Loucy (cell line): Measurements from ENCODE around the gene PMEPA1.

Experiments
- H2AFZ ChIP-seq: fragments of 200-600 bp; sonication (generic); 2 replicates; pipeline ENCODE4 v1.6.0; 2016; ENCODE audit warnings: antibody characterized with exemption, mild to moderate bottlenecking, low read length, moderate library complexity
- H3F3A ChIP-seq: fragments of 200-600 bp; 2 replicates; pipeline ENCODE4 v1.6.0; 2016; ENCODE audit warnings: antibody characterized with exemption, low read depth, mild to moderate bottlenecking
- H3K27me3 ChIP-seq: fragments of 200-600 bp; sonication (generic); 2 replicates; pipeline ENCODE4 v1.6.1; 2014; ENCODE audit warnings: low read length, mild to moderate bottlenecking; ENCODE audit not compliant: insufficient read depth, poor library complexity, severe bottlenecking
- H3K36me3 ChIP-seq: fragments of 200-600 bp; sonication (generic); 2 replicates; pipeline ENCODE4 v1.6.1; 2016; ENCODE audit warnings: low read length; ENCODE audit not compliant: insufficient read depth
- H3K4me1 ChIP-seq: fragments of 200-600 bp; sonication (generic); 2 replicates; pipeline ENCODE4 v1.5.1; 2014; ENCODE audit warnings: low read length, mild to moderate bottlenecking; ENCODE audit not compliant: insufficient read depth, poor library complexity, severe bottlenecking
- H3K4me2 ChIP-seq: fragments of 200-600 bp; sonication (generic); 2 replicates; pipeline ENCODE4 v1.6.0; 2014; ENCODE audit warnings: antibody characterized with exemption, low read length, low read depth, mild to moderate bottlenecking; ENCODE audit not compliant: poor library complexity, severe bottlenecking
- H3K4me3 ChIP-seq: fragments of 200-600 bp; sonication (generic); 2 replicates; pipeline ENCODE4 v1.5.1; 2014; ENCODE audit warnings: low read length, mild to moderate bottlenecking, mixed read lengths; ENCODE audit not compliant: poor library complexity, severe bottlenecking
- H3K79me2 ChIP-seq: fragments of 200-600 bp; sonication (generic); 2 replicates; pipeline ENCODE4 v1.6.1; 2014; ENCODE audit warnings: low read length; ENCODE audit not compliant: insufficient read depth
- H3K9ac ChIP-seq: fragments of 200-600 bp; sonication (generic); 2 replicates; pipeline ENCODE4 v1.6.0; 2014; ENCODE audit warnings: mild to moderate bottlenecking, low read depth, low read length, moderate library complexity; ENCODE audit not compliant: poor library complexity, severe bottlenecking
- H3K9me2 ChIP-seq: fragments of 200-600 bp; sonication (generic); replicated peaks from 2 replicates; pipeline ENCODE4 v1.6.1; 2016; ENCODE audit warnings: low read depth, low read length, mixed read lengths
- H3K9me3 ChIP-seq: fragments of 200-600 bp; sonication (generic); 2 replicates; pipeline ENCODE4 v1.6.1; 2014; ENCODE audit warnings: mild to moderate bottlenecking, antibody characterized with exemption, low read length, low read depth; ENCODE audit not compliant: insufficient read depth
- H4K20me1 ChIP-seq: fragments of 200-600 bp; sonication (generic); 2 replicates; pipeline ENCODE4 v1.6.0; 2014; ENCODE audit warnings: antibody characterized with exemption, low read length, mild to moderate bottlenecking; ENCODE audit not compliant: insufficient read depth, poor library complexity, severe bottlenecking
- CTCF ChIP-seq: fragments of 200-600 bp; sonication (generic); conservative IDR thresholded peaks from 2 replicates; pipeline ENCODE4 v1.5.1; 2014; ENCODE audit warnings: mild to moderate bottlenecking, antibody characterized with exemption, low read length
- EZH2phosphoT487 ChIP-seq: fragments of 200-600 bp; IDR thresholded peaks from 2 replicates; pipeline ENCODE4 v1.6.1; 2018; ENCODE audit warnings: antibody characterized with exemption, mild to moderate bottlenecking, moderate library complexity, borderline replicate concordance

PMEPA1 gene

GRCh38 chr20:57712341-57712740 is 2.5 kb upstream of the PMEPA1 start:
- Histone ChIP-seq H3K9me3 (no peaks in the 10 kb centered on the region), H4K20me1 (peaks cover 11% of the 10 kb centered on the region), H3F3A (no peaks in the 10 kb centered on the region), H3K4me3 (no peak overlapping the region), H3K9me2 (no peaks in the 10 kb centered on the region), H3K4me2 (no peak overlapping the region), H3K9ac (no peak overlapping the region), H3K36me3 (no peaks in the 10 kb centered on the region), H3K79me2 (peaks cover 17% of the 10 kb centered on the region; the same call in 1 of the 2 replicates), H3K27me3 (no peaks in the 10 kb centered on the region), H3K4me1 (peaks cover 3% of the 10 kb centered on the region), H2AFZ (no peak overlapping the region)
- TF ChIP-seq EZH2phosphoT487 (no peak), CTCF (no peak)

GRCh38 chr20:57711826-57712225 is 2.0 kb upstream of the PMEPA1 start:
- Histone ChIP-seq H3K36me3 (no peaks in the 10 kb centered on the region), H3F3A (no peaks in the 10 kb centered on the region), H3K4me3 (no peak overlapping the region), H3K9me2 (no peaks in the 10 kb centered on the region), H3K4me2 (no peak overlapping the region), H4K20me1 (peaks cover 15% of the 10 kb centered on the region), H2AFZ (no peak overlapping the region), H3K27me3 (no peaks in the 10 kb centered on the region), H3K79me2 (peaks cover 22% of the 10 kb centered on the region; the same call in 1 of the 2 replicates), H3K9ac (no peak overlapping the region), H3K9me3 (no peaks in the 10 kb centered on the region), H3K4me1 (peaks cover 8% of the 10 kb centered on the region)
- TF ChIP-seq EZH2phosphoT487: no peak
- no peak for TF ChIP-seq CTCF

GRCh38 chr20:57711311-57711712 is 1.5 kb upstream of the PMEPA1 start:
- TF ChIP-seq EZH2phosphoT487: no peak
- TF ChIP-seq CTCF: peak; percentile 43
- Histone ChIP-seq H2AFZ (no peak overlapping the region), H3K9me2 (no peaks in the 10 kb centered on the region), H3F3A (no peaks in the 10 kb centered on the region), H3K4me1 (peaks cover 12% of the 10 kb centered on the region), H3K4me2 (peak overlapping the region; percentile 66), H3K36me3 (no peaks in the 10 kb centered on the region), H3K9ac (no peak overlapping the region), H3K27me3 (no peaks in the 10 kb centered on the region), H3K9me3 (no peaks in the 10 kb centered on the region), H3K79me2 (peaks cover 27% of the 10 kb centered on the region; the same call in 1 of the 2 replicates), H4K20me1 (peaks cover 15% of the 10 kb centered on the region), H3K4me3 (peak overlapping the region; percentile 73)
